Thymus (tissue), 11 donors: ENCODE data around the gene ICOS. TPM values are rescaled to one million over a fixed set of nuclear protein-coding genes. Genes with fewer than 3 reads are reported as not detected.
A peak's percentile ranks its signal among the peaks of the same experiment; 100 is the strongest.

ENCODE experiments used
- DNase-seq, 9 donors: peaks; one replicate each; pipeline ENCODE4 v3.0.0-alpha.2; 2013; ENCODE audit warnings: low spot score in 9 of 9, low read depth in 6 of 9, missing footprints in 1 of 9
- H3K27ac ChIP-seq, 2 donors: one replicate each; pipeline ENCODE4 v1.5.1; 2013; ENCODE audit warnings: control low read depth in 1 of 2, low read depth in 1 of 2, low read length in 1 of 2, mild to moderate bottlenecking in 1 of 2, moderate library complexity in 1 of 2
- H3K27me3 ChIP-seq, 2 donors: one replicate each; pipeline ENCODE4 v1.5.1; 2013; ENCODE audit warnings: low read length in 1 of 2; ENCODE audit not compliant: control insufficient read depth in 2 of 2, insufficient read depth in 1 of 2
- H3K36me3 ChIP-seq, 2 donors: one replicate each; pipeline ENCODE4 v1.5.1; 2013; ENCODE audit warnings: low read length in 1 of 2, mild to moderate bottlenecking in 1 of 2, moderate library complexity in 1 of 2; ENCODE audit not compliant: control insufficient read depth in 2 of 2, insufficient read depth in 2 of 2
- H3K4me1 ChIP-seq, 2 donors: one replicate each; pipeline ENCODE4 v1.5.1; 2013; ENCODE audit warnings: low read length in 2 of 2; ENCODE audit not compliant: control insufficient read depth in 2 of 2, insufficient read depth in 2 of 2
- H3K4me3 ChIP-seq, 2 donors: one replicate each; pipeline ENCODE4 v1.5.1; 2013; ENCODE audit warnings: low read length in 2 of 2, control low read depth in 1 of 2, mild to moderate bottlenecking in 1 of 2
- H3K9me3 ChIP-seq, 2 donors: one replicate each; pipeline ENCODE4 v1.5.1; 2013; ENCODE audit warnings: low read length in 1 of 2, mild to moderate bottlenecking in 1 of 2; ENCODE audit not compliant: control insufficient read depth in 2 of 2, insufficient read depth in 1 of 2
- WGBS: extraction: QIAGEN DNeasy Blood & Tissue Kit; methylation state at CpG from one replicate; pipeline ENCODE4 v1.1.7; 2013; 5-methylcytosine and 5-hydroxymethylcytosine counted together
- polyA plus RNA-seq: library from polyadenylated mRNA; stranded (reverse); fragments of 200-250 nt; gene quantifications from one replicate; pipeline ENCODE4 v1.2.3, GENCODE V29; 2013
- total RNA-seq: library from RNA; stranded (reverse); fragments of 120-200 nt; gene quantifications from one replicate; pipeline ENCODE4 v1.2.4, GENCODE V29; 2013
- donor health status: healthy.

The ICOS gene
- total and polyA plus RNA-seq, 2 donors: 16.9 to 67.8 TPM

- no peaks in the 10 kb centered on the region for H3K27me3 ChIP-seq
- no peak overlapping the region for H3K4me3 ChIP-seq
- H3K27ac ChIP-seq: no peak overlapping the region
- H3K4me1 ChIP-seq: no peaks in the 10 kb centered on the region
- no peaks in the 10 kb centered on the region for H3K36me3 ChIP-seq
- H3K9me3 ChIP-seq: no peaks in the 10 kb centered on the region
- 97% methylated on average over 7 of the region's 7 CpGs for WGBS
- DNase-seq: no peak
These were observed 42.7 kb upstream of the ICOS start for GRCh38 chr2:203893840-203894239.

- 86% methylated on average over 1 of the region's 1 CpG for WGBS
- no peaks in the 10 kb centered on the region for H3K9me3 ChIP-seq
These were observed 42.3 kb upstream of the ICOS start for GRCh38 chr2:203894262-203894661.

GRCh38 chr2:203897544-203897943, 39.0 kb upstream of the ICOS start:
- H3K4me1 ChIP-seq: no peaks in the 10 kb centered on the region
- no peak overlapping the region for H3K4me3 ChIP-seq
- H3K27ac ChIP-seq: no peak overlapping the region
- H3K9me3 ChIP-seq: no peaks in the 10 kb centered on the region
- no peaks in the 10 kb centered on the region for H3K36me3 ChIP-seq
- no peak for DNase-seq
- 66% methylated on average over 2 of the region's 2 CpGs for WGBS
- H3K27me3 ChIP-seq: no peaks in the 10 kb centered on the region

More at GRCh38 chr2:203894262-203894661, 42.3 kb upstream of the ICOS start:
- Histone ChIP-seq H3K4me1 (no peaks in the 10 kb centered on the region), H3K27me3 (no peaks in the 10 kb centered on the region), H3K36me3 (no peaks in the 10 kb centered on the region), H3K27ac (no peak overlapping the region), H3K4me3 (no peak overlapping the region)
- no peak for DNase-seq

- Histone ChIP-seq H3K4me3 (no peak overlapping the region), H3K4me1 (no peaks in the 10 kb centered on the region), H3K27ac (no peak overlapping the region), H3K9me3 (peaks cover 0 to 2% of the 10 kb centered on the region in 2 donors), H3K36me3 (no peaks in the 10 kb centered on the region), H3K27me3 (no peaks in the 10 kb centered on the region)
- 96% methylated on average over 2 of the region's 2 CpGs for WGBS
- no peak for DNase-seq
These were observed 37.9 kb upstream of the ICOS start for GRCh38 chr2:203898657-203899056.

GRCh38 chr2:203900253-203900652, 36.3 kb upstream of the ICOS start:
- Histone ChIP-seq H3K9me3 (peaks cover 0 to 2% of the 10 kb centered on the region in 2 donors), H3K36me3 (no peaks in the 10 kb centered on the region), H3K27ac (no peak overlapping the region), H3K27me3 (no peaks in the 10 kb centered on the region), H3K4me3 (no peak overlapping the region), H3K4me1 (no peaks in the 10 kb centered on the region)
- WGBS: 97% methylated on average over 2 of the region's 2 CpGs
- no peak for DNase-seq

- H3K4me1 ChIP-seq: peaks cover 0 to 3% of the 10 kb centered on the region in 2 donors
- H3K36me3 ChIP-seq: no peaks in the 10 kb centered on the region
- DNase-seq: no peak
- WGBS: 96% methylated on average over 4 of the region's 4 CpGs
- no peaks in the 10 kb centered on the region for H3K27me3 ChIP-seq
- H3K4me3 ChIP-seq: no peak overlapping the region
- H3K9me3 ChIP-seq: peaks cover 0 to 2% of the 10 kb centered on the region in 2 donors
- no peak overlapping the region for H3K27ac ChIP-seq
These were observed 32.5 kb upstream of the ICOS start for GRCh38 chr2:203904022-203904421.

GRCh38 chr2:203905656-203906055, 30.9 kb upstream of the ICOS start:
- peaks cover 0 to 2% of the 10 kb centered on the region in 2 donors for H3K9me3 ChIP-seq
- DNase-seq: no peak
- no peaks in the 10 kb centered on the region for H3K27me3 ChIP-seq
- no peak overlapping the region for H3K4me3 ChIP-seq
- H3K4me1 ChIP-seq: peaks cover 5 to 8% of the 10 kb centered on the region in 2 donors
- H3K36me3 ChIP-seq: no peaks in the 10 kb centered on the region
- H3K27ac ChIP-seq: no peak overlapping the region

- WGBS: 95% methylated on average over 6 of the region's 6 CpGs
- DNase-seq: no peak
- H3K36me3 ChIP-seq: no peaks in the 10 kb centered on the region
- H3K4me3 ChIP-seq: no peak overlapping the region
- no peaks in the 10 kb centered on the region for H3K9me3 ChIP-seq
- no peak overlapping the region for H3K27ac ChIP-seq
- peaks cover 5 to 8% of the 10 kb centered on the region in 2 donors for H3K4me1 ChIP-seq
- no peaks in the 10 kb centered on the region for H3K27me3 ChIP-seq
These were observed 28.3 kb upstream of the ICOS start for GRCh38 chr2:203908066-203908796.

- Histone ChIP-seq H3K4me3 (no peak overlapping the region), H3K27ac (peak overlapping the region in 1 of 2 donors; percentile 27), H3K4me1 (peaks cover 5 to 8% of the 10 kb centered on the region in 2 donors)
These were observed 27.8 kb upstream of the ICOS start for GRCh38 chr2:203908797-203909185.

More at GRCh38 chr2:203908797-203909185, 27.8 kb upstream of the ICOS start:
- H3K27me3 ChIP-seq: no peaks in the 10 kb centered on the region
- no peak for DNase-seq
- no peaks in the 10 kb centered on the region for H3K9me3 ChIP-seq
- WGBS: 94% methylated on average over 3 of the region's 3 CpGs
- no peaks in the 10 kb centered on the region for H3K36me3 ChIP-seq
